H9 (cell line): ENCODE measurements around the gene PLXNB3. TPM values are rescaled to one million over a fixed set of nuclear protein-coding genes. Genes with fewer than 3 reads are reported as not detected.

Experiments
- DNase-seq: peaks from one replicate; pipeline ENCODE4 v3.0.0-alpha.2; 2017
- H2AFZ ChIP-seq: one replicate; pipeline ENCODE4 v1.6.1; 2013; ENCODE audit warnings: mild to moderate bottlenecking, low read length, control low read depth, moderate library complexity
- H2AK5ac ChIP-seq: 2 replicates; pipeline ENCODE4 v1.6.1; 2013; ENCODE audit warnings: low read length, control low read depth, mixed read lengths; ENCODE audit not compliant: insufficient read length
- H2BK120ac ChIP-seq: one replicate; pipeline ENCODE4 v1.6.1; 2013; ENCODE audit warnings: low read depth, mild to moderate bottlenecking, low read length, control low read depth, inconsistent platforms; ENCODE audit not compliant: poor library complexity, severe bottlenecking
- H2BK12ac ChIP-seq: 2 replicates; pipeline ENCODE4 v1.6.1; 2013; ENCODE audit warnings: low read length, control low read depth, mixed read lengths, low read depth; ENCODE audit not compliant: insufficient read length
- H2BK15ac ChIP-seq: 2 replicates; pipeline ENCODE4 v1.6.1; 2013; ENCODE audit warnings: low read depth, low read length, control low read depth
- H2BK20ac ChIP-seq: one replicate; pipeline ENCODE4 v1.6.1; 2013; ENCODE audit warnings: low read depth, mild to moderate bottlenecking, low read length, control low read depth, inconsistent platforms; ENCODE audit not compliant: poor library complexity, severe bottlenecking
- H2BK5ac ChIP-seq: 2 replicates; pipeline ENCODE4 v1.6.1; 2013; ENCODE audit warnings: low read length, control low read depth, mixed read lengths; ENCODE audit not compliant: insufficient read length
- H3K14ac ChIP-seq: 2 replicates; pipeline ENCODE4 v1.6.1; 2013; ENCODE audit warnings: low read length, control low read depth; ENCODE audit not compliant: insufficient read depth
- H3K18ac ChIP-seq: 2 replicates; pipeline ENCODE4 v1.6.1; 2013; ENCODE audit warnings: low read depth, mild to moderate bottlenecking, mixed read lengths, low read length, control low read depth; ENCODE audit not compliant: insufficient read length
- H3K23ac ChIP-seq: 2 replicates; pipeline ENCODE4 v1.6.1; 2013; ENCODE audit warnings: low read length, control low read depth, mixed read lengths, low read depth; ENCODE audit not compliant: insufficient read length
- H3K23me2 ChIP-seq: 2 replicates; pipeline ENCODE4 v1.6.1; 2013; ENCODE audit warnings: low read depth, mild to moderate bottlenecking, mixed read lengths, low read length, control low read depth; ENCODE audit not compliant: insufficient read length, poor library complexity, severe bottlenecking
- H3K27ac ChIP-seq: 2 replicates; pipeline ENCODE4 v1.5.1; 2013; ENCODE audit warnings: low read length, control low read depth, mixed read lengths, low read depth; ENCODE audit not compliant: insufficient read length
- H3K27me3 ChIP-seq: 2 replicates; pipeline ENCODE4 v1.6.1; 2013; ENCODE audit warnings: low read length, control low read depth, inconsistent platforms; ENCODE audit not compliant: insufficient read depth
- H3K4ac ChIP-seq: 2 replicates; pipeline ENCODE4 v1.6.1; 2013; ENCODE audit warnings: low read depth, mild to moderate bottlenecking, control low read depth, inconsistent platforms, low read length, moderate library complexity
- H3K4me1 ChIP-seq: 2 replicates; pipeline ENCODE4 v1.6.1; 2013; ENCODE audit warnings: low read length, control low read depth, inconsistent platforms; ENCODE audit not compliant: insufficient read depth
- H3K4me2 ChIP-seq: 2 replicates; pipeline ENCODE4 v1.6.1; 2013; ENCODE audit warnings: low read length, control low read depth, mixed read lengths; ENCODE audit not compliant: insufficient read length, insufficient read depth
- H3K56ac ChIP-seq: 2 replicates; pipeline ENCODE4 v1.6.1; 2013; ENCODE audit warnings: low read depth, mild to moderate bottlenecking, mixed read lengths, low read length, control low read depth; ENCODE audit not compliant: insufficient read length
- H3K79me1 ChIP-seq: 2 replicates; pipeline ENCODE4 v1.6.1; 2013; ENCODE audit warnings: low read depth, mild to moderate bottlenecking, moderate library complexity, low read length, control low read depth, inconsistent platforms; ENCODE audit not compliant: insufficient read depth, poor library complexity, severe bottlenecking
- H3K79me2 ChIP-seq: 2 replicates; pipeline ENCODE4 v1.6.1; 2013; ENCODE audit warnings: low read length, control low read depth, inconsistent platforms; ENCODE audit not compliant: insufficient read depth
- H3K9ac ChIP-seq: 2 replicates; pipeline ENCODE4 v1.6.1; 2013; ENCODE audit warnings: low read length, control low read depth, mixed read lengths; ENCODE audit not compliant: insufficient read length; ENCODE audit errors: extremely low read depth
- H3K9me3 ChIP-seq: one replicate; pipeline ENCODE4 v1.6.1; 2013; ENCODE audit warnings: low read depth, low read length, inconsistent platforms; ENCODE audit not compliant: control insufficient read depth
- H3T11ph ChIP-seq: one replicate; pipeline ENCODE4 v1.6.1; 2013; ENCODE audit warnings: mild to moderate bottlenecking, low read length, control low read depth, inconsistent platforms
- H4K20me1 ChIP-seq: one replicate; pipeline ENCODE4 v1.6.1; 2013; ENCODE audit not compliant: control insufficient read depth, insufficient read length, insufficient read depth
- H4K5ac ChIP-seq: 2 replicates; pipeline ENCODE4 v1.6.1; 2013; ENCODE audit warnings: low read depth, mild to moderate bottlenecking, mixed read lengths, low read length, control low read depth; ENCODE audit not compliant: insufficient read length
- H4K8ac ChIP-seq: replicated peaks from 2 replicates; pipeline ENCODE4 v1.6.1; 2013; ENCODE audit warnings: low read length, control low read depth, mixed read lengths, low read depth; ENCODE audit not compliant: insufficient read length
- H4K91ac ChIP-seq: 2 replicates; pipeline ENCODE4 v1.6.1; 2013; ENCODE audit warnings: low read depth, mild to moderate bottlenecking, moderate library complexity, mixed read lengths, low read length, control low read depth; ENCODE audit not compliant: insufficient read length
- H3K27ac Mint-ChIP-seq, 3 experiments: 2 replicates in 2 of 3; 3 replicates in 1 of 3; pipeline ENCODE4 v1.8.0; 2020 to 2021; ENCODE audit warnings: mixed read lengths in 3 of 3, mild to moderate bottlenecking in 1 of 3, moderate library complexity in 1 of 3
- H3K27me3 Mint-ChIP-seq: 2 replicates; pipeline ENCODE4 v1.8.0; 2021; ENCODE audit warnings: low read depth, mild to moderate bottlenecking, moderate library complexity, mixed read lengths
- H3K36me3 Mint-ChIP-seq, 3 experiments: 2 replicates in 2 of 3; 3 replicates in 1 of 3; pipeline ENCODE4 v1.8.0; 2020 to 2021; ENCODE audit warnings: low read depth in 3 of 3, mixed read lengths in 3 of 3; ENCODE audit not compliant: insufficient read depth in 1 of 3
- H3K4me1 Mint-ChIP-seq, 2 experiments: 2 replicates each; pipeline ENCODE4 v1.8.0; 2020; ENCODE audit warnings: mixed read lengths in 2 of 2
- H3K4me3 Mint-ChIP-seq, 2 experiments: 2 replicates in 1 of 2; 3 replicates in 1 of 2; pipeline ENCODE4 v1.8.0; 2020 to 2021; ENCODE audit warnings: mild to moderate bottlenecking in 2 of 2, mixed read lengths in 2 of 2, moderate library complexity in 1 of 2
- H3K9me3 Mint-ChIP-seq, 2 experiments: 2 replicates in 1 of 2; 3 replicates in 1 of 2; pipeline ENCODE4 v1.8.0; 2020; ENCODE audit warnings: mild to moderate bottlenecking in 2 of 2, mixed read lengths in 2 of 2, moderate library complexity in 1 of 2
- WGBS: extraction: QIAGEN DNeasy Blood & Tissue Kit; methylation state at CpG from one replicate; pipeline ENCODE4 v1.1.7; 2013; ENCODE audit warnings: missing lambda C conversion rate, low lambda C conversion rate, mixed read lengths; ENCODE audit not compliant: insufficient read length; ENCODE audit errors: extremely low coverage; 5-methylcytosine and 5-hydroxymethylcytosine counted together
- total RNA-seq: library from RNA; stranded (reverse); gene quantifications from 2 replicates; pipeline ENCODE4 v1.2.1, GENCODE V29; 2021
- TF ChIP-seq, protein P1 (sequence below): fragments of 200-600 bp; sonication (generic); conservative IDR thresholded peaks from 3 replicates; pipeline ENCODE4 v1.8.0; 2021; ENCODE audit warnings: antibody characterized with exemption, mild to moderate bottlenecking

Gene PLXNB3
- total RNA-seq, 1 experiment from 2014 or later, result 1.9 TPM

DNA sequence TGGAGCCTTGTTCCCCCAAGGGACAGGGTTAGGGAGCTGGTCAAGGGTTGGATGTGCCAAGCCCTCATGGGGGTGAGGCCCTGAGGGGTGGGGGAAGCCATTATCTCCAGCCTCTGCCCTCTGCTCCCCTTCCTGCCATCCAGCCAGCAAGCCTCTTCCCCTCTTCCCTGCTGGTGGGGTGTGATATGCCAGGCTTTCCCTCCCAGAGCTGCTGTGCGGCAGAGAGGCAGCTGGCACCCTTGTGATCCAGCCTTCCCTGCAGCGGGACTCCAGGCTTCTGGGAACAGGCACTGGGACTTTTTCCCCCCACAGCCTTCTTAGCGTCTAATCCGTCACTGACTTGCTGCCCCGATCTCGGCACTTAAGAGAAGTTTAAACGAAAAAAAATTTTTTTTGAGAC lies 36.7 kb downstream of the PLXNB3 start:
- Histone ChIP-seq H3K14ac (no peak overlapping the region), H3K18ac (no peak overlapping the region), H3K4ac (no peak overlapping the region), H3K79me1 (no peaks in the 10 kb centered on the region), H4K8ac (no peak overlapping the region), H3K27ac (no peak overlapping the region), H3K9me3 (peaks cover 15% of the 10 kb centered on the region), H2AFZ (no peak overlapping the region), H3K4me1 (no peaks in the 10 kb centered on the region), H3K79me2 (no peaks in the 10 kb centered on the region), H2BK5ac (no peak overlapping the region), H2BK20ac (no peak overlapping the region), H2BK120ac (no peak overlapping the region), H2BK12ac (no peak overlapping the region), H3K9ac (no peak overlapping the region), H4K91ac (no peak overlapping the region), H2AK5ac (no peak overlapping the region), H3K23me2 (no peaks in the 10 kb centered on the region), H2BK15ac (no peak overlapping the region), H3T11ph (no peak overlapping the region), H3K56ac (no peak overlapping the region), H3K27me3 (no peaks in the 10 kb centered on the region), H3K23ac (no peak overlapping the region), H4K5ac (no peak overlapping the region), H3K4me2 (no peak overlapping the region), H4K20me1 (no peaks in the 10 kb centered on the region)
- WGBS, result no CpG with 5 or more reads among the region's 7 CpGs
- Mint-ChIP-seq H3K36me3 (peaks cover 30 to 52% (median 31%) of the 10 kb centered on the region in 3 experiments), H3K27ac (no peak overlapping the region; a peak in 1 of 7 replicates), H3K27me3 (peaks cover 5% of the 10 kb centered on the region), H3K9me3 (peaks cover 59 to 76% of the 10 kb centered on the region in 2 experiments), H3K4me3 (no peak overlapping the region), H3K4me1 (peaks cover 0 to 5% of the 10 kb centered on the region in 2 experiments; a peak in 2 of 4 replicates)
- DNase-seq, result no peak
- TF ChIP-seq, protein P1, sequence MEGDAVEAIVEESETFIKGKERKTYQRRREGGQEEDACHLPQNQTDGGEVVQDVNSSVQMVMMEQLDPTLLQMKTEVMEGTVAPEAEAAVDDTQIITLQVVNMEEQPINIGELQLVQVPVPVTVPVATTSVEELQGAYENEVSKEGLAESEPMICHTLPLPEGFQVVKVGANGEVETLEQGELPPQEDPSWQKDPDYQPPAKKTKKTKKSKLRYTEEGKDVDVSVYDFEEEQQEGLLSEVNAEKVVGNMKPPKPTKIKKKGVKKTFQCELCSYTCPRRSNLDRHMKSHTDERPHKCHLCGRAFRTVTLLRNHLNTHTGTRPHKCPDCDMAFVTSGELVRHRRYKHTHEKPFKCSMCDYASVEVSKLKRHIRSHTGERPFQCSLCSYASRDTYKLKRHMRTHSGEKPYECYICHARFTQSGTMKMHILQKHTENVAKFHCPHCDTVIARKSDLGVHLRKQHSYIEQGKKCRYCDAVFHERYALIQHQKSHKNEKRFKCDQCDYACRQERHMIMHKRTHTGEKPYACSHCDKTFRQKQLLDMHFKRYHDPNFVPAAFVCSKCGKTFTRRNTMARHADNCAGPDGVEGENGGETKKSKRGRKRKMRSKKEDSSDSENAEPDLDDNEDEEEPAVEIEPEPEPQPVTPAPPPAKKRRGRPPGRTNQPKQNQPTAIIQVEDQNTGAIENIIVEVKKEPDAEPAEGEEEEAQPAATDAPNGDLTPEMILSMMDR, result no peak
